GM06990 (cell line): ENCODE data around the gene TEN1.
A peak's percentile ranks its signal among the peaks of the same experiment; 100 is the strongest.

ENCODE experiments used
- DNase-seq: peaks from one replicate; pipeline ENCODE4 v3.0.0-alpha.2; 2011; ENCODE audit not compliant: insufficient read length; ENCODE audit errors: extremely low read depth
- H3K27me3 ChIP-seq: replicated peaks from 2 replicates; pipeline ENCODE4 v1.6.0; 2011; ENCODE audit warnings: low read length; ENCODE audit not compliant: control insufficient read depth, insufficient read depth
- H3K36me3 ChIP-seq: 2 replicates; pipeline ENCODE4 v1.5.1; 2011; ENCODE audit warnings: low read length; ENCODE audit not compliant: control insufficient read depth, insufficient read depth
- H3K4me3 ChIP-seq: replicated peaks from 2 replicates; pipeline ENCODE4 v1.5.1; 2011; ENCODE audit warnings: low read depth, mild to moderate bottlenecking, control low read depth, low read length
- TF ChIP-seq, protein P1 (sequence below): IDR thresholded peaks from 2 replicates; pipeline ENCODE4 v1.5.1; 2011; ENCODE audit warnings: low read length, control low read depth, mild to moderate bottlenecking, inconsistent platforms; ENCODE audit not compliant: insufficient read depth, poor library complexity, severe bottlenecking

The TEN1 gene

DNA sequence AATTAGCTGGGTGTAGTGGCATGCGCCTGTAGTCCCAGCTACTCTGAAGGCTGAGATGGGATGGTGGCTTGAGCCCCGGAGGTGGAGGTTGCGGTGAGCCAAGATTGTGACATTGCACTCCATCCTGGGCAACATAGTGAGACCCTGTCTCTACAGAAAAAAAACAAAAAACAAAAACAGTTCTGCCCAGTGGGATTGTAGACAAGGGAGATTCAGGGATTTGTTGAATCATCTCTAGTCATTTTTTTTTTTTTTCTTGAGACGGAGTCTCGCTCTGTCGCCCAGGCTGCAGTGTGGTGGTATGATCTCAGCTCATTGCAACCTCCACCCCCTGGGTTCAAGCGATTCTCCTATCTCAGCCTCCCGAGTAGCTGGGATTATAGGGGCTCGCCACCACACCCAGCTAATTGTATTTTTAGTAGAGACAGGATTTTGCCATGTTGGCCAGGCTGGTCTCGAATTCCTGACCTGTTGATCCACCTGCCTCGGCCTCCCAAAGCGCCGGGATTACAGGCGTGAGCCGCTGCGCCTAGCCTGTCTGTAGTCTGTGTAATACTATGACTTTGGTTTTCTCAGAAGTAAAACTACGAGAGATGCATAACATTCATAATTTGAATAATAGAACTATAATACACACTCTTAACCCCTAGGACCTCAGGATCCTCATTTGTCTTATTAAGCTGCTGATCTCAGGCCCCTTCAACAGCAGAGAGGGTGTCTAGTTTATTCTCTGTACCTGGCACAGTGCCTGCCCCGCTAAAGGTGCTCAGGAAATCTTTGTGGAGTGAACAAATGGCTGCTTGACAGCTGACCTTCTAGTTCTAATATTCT, 1.4 kb downstream of the TEN1 start:
- Histone ChIP-seq H3K36me3 (no peaks in the 10 kb centered on the region), H3K27me3 (no peaks in the 10 kb centered on the region), H3K4me3 (peak overlapping the region; percentile 70)
- DNase-seq = no peak
- TF ChIP-seq, protein P1, sequence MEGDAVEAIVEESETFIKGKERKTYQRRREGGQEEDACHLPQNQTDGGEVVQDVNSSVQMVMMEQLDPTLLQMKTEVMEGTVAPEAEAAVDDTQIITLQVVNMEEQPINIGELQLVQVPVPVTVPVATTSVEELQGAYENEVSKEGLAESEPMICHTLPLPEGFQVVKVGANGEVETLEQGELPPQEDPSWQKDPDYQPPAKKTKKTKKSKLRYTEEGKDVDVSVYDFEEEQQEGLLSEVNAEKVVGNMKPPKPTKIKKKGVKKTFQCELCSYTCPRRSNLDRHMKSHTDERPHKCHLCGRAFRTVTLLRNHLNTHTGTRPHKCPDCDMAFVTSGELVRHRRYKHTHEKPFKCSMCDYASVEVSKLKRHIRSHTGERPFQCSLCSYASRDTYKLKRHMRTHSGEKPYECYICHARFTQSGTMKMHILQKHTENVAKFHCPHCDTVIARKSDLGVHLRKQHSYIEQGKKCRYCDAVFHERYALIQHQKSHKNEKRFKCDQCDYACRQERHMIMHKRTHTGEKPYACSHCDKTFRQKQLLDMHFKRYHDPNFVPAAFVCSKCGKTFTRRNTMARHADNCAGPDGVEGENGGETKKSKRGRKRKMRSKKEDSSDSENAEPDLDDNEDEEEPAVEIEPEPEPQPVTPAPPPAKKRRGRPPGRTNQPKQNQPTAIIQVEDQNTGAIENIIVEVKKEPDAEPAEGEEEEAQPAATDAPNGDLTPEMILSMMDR = no peak

DNA sequence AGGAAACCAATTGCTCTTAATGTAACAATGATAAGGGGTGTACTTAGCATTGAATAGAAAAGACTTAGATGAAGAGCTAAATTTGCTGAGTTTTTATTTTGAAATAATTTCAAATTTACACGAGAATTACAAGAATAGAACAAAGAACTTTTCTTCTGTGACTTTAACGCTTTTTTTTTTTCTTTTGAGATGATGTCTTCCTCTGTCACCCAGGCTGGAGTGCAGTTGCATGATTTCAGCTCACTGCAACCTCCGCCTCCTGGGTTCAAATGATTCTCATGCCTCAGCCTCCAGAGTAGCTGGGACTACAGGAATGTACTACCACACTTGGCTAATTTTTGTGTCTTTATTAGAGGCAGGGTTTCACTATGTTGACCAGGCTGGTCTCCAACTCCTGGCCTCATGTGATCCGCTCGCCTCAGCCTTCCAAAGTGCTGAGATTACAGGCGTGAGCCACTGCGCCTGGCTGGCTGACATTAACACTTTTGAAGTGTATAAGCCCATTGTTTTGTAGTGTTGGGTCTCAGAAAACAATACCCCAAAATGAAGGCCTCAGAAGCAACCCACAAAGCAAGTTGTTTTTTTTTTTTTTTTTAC, 2.1 kb downstream of the TEN1 start:
- Histone ChIP-seq H3K27me3 (no peaks in the 10 kb centered on the region), H3K36me3 (no peaks in the 10 kb centered on the region), H3K4me3 (no peak overlapping the region)
- TF ChIP-seq, protein P1 = no peak
- DNase-seq = no peak

DNA sequence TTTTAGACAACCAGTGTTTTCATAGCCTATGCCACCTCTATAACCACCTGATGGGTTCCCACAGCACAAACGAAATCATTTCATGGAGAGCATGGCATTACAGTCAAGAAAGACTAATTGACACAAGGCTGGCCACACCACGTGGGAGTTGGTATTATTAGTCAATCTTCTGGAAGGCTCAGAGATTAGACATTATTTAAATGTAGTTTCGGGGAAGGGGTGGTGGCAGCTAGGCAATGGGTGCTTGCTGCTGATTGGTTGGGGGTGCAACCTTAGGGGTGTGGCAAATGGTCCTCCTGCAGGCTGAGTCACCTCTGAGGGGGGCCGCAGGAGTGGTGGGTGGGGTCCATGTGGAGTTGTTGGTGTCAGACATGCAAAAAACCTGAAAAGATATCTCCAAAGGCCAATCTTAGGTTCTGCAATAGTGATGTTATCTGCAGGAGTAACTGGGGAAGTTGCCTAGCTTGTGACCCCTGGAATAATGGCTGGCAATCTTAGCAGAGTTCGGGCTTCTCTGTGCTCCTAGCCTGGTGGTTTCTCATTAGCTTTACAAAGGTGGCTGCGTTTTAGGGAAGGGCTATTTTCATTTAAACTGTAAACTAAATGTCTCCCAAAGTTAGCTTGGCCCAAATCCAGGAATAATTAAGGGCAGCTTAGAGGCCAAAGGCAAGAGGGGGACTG, 4.6 kb downstream of the TEN1 start:
- TF ChIP-seq, protein P1 = no peak
- H3K27me3 ChIP-seq = no peaks in the 10 kb centered on the region
- H3K36me3 ChIP-seq = peaks cover 3% of the 10 kb centered on the region; the same call in 1 of the 2 replicates
- DNase-seq = no peak
- no peak overlapping the region for H3K4me3 ChIP-seq

DNA sequence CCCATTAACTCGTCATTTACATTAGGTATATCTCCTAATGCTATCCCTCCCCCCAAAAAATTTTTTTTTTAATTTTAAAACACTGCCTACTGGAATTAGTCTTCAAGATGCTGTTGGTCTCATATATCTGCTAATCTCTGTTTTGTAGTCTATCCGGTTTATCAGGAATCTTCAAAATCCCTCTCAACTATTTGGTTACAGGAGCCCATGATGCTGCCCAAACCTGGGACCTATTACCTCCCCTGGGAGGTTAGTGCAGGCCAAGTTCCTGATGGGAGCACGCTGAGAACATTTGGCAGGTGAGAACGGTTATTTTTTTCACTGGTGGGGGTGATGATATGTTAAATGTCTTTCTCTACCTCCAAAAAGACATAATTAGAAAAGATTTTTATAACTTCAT, 6.9 kb downstream of the TEN1 start:
- no peak overlapping the region for H3K4me3 ChIP-seq
- DNase-seq = no peak
- H3K36me3 ChIP-seq = peaks cover 3% of the 10 kb centered on the region; the same call in 1 of the 2 replicates
- TF ChIP-seq, protein P1 = no peak
- no peaks in the 10 kb centered on the region for H3K27me3 ChIP-seq

DNA sequence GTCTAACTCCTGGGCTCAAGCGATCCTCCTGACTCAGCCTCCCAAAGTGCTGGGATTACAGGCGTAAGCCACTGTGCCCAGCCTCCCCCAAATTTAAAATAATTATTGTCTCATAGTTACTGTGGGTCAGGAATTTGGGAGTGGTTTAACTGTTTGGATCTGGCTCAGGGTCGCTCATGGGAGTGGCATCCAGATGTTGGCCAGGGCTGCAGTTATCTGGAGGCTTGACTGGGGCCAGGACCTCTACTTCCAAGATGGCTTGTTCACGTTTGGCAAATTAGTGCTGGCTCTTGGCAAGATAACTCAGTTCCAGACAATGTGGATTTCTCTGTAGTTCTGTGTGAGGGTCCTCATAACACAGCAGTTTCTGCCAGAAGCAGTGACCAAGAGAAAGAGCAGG, 8.0 kb downstream of the TEN1 start:
- no peak for DNase-seq
- TF ChIP-seq, protein P1 = no peak
- H3K36me3 ChIP-seq = peaks cover 3% of the 10 kb centered on the region; the same call in 1 of the 2 replicates
- H3K27me3 ChIP-seq = no peaks in the 10 kb centered on the region
- H3K4me3 ChIP-seq = no peak overlapping the region
